T1000 (cell line): Measurements from ENCODE around the gene NOS1AP.

Experiments
- DNase-seq: peaks from one replicate; lab custom pipeline; 2025; ENCODE audit warnings: mixed read lengths; lab: John Stamatoyannopoulos, UW

The NOS1AP gene

DNA sequence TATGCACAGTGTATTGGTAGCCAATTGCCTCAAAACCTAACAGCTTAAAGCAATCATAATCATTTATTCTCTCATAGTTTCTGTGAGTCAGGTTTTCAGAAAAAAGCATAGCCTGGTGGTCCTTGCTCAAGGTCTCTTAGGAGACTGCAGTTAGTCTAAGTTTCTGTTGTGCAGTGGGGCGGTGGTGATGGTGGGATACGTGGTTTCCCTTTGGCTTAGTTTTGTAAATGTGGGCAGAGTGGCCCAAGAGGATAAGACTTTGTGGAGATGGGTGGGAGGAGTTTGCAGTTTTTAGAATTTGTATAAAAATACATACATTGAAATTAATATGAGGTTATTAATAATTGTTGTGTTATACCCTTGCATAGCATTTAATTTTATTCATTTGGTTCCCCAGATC is 68.6 kb downstream of the NOS1AP start:
- no peak for DNase-seq

GRCh38 chr1:162138599-162139181 is 69.2 kb downstream of the NOS1AP start:
- no peak for DNase-seq

DNA sequence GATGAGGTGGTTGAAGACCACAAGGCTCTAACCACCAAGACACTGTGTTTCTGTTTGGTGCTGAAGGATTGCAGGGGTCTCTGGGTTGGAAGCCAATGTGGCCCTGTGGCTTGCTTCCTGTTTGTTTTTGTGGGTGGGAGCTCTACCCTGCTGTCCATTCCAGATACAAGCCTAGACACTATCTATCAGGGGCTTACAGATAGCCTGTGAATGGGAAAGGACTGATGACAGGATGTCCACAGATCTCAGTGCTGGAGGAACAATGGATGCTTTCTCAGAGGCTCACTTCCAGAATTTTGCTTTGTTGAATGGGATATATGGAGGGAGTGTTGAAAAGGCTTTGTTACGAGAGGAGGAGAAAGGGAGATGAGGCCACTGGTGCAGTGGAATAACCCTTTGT is 69.7 kb downstream of the NOS1AP start:
- DNase-seq = no peak

DNA sequence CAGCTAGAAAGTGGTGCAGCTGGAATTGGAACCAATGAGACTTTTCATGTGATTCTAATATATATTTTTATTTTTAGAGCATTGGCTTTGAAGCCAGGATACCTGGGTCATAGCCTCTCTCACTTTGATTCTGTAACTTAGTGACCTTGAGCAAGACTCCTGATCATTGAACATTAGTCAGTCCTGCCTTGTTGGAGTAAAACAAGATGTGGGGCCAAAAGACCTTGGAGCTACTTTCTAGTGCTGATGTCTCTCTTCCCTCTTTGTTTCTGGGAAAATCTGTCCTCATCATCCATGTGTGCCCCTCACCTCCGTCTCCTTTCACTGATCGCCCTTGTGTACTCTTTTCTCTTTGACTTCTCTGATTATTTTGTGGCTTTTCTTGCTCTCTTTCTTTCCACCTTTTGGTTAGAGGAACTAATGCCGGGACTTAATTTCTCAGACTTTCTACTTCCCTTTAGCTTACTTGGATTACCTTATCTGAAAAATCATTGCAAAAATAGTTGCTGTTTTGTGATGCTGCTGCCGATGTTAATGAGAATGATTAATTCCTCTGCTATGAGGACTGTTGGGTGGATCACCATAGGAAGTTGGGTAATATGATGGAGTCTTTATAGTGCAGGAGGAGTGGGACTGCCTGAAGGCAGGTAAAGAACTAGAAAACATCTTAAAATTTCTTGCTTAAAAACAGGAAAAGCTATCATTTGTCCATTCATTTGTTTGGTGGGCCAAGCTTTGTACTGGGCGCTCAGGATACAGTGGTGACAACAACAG is 72.0 kb downstream of the NOS1AP start:
- no peak for DNase-seq

DNA sequence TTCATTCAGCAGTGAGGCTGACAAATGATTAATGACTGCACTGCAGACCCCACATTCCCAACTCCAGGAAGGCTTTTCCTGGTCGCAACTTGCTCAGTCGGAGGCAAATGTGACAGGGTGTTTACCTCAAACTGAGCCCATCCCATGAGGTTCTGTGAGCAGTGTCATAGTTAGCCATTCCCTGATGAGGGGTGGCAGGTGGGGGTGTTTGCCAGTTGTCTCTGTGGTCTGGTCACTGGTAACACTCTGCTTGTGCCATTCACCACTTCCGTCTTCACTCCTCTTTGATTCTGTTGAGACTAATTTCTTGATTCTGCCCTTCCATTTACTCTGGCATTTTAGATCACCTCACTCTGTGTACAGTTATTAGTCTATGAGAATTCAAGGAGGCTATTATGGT is 73.5 kb downstream of the NOS1AP start:
- no peak for DNase-seq

- DNase-seq = no peak
Measured at GRCh38 chr1:162144268-162144667, 74.8 kb downstream of the NOS1AP start.

DNA sequence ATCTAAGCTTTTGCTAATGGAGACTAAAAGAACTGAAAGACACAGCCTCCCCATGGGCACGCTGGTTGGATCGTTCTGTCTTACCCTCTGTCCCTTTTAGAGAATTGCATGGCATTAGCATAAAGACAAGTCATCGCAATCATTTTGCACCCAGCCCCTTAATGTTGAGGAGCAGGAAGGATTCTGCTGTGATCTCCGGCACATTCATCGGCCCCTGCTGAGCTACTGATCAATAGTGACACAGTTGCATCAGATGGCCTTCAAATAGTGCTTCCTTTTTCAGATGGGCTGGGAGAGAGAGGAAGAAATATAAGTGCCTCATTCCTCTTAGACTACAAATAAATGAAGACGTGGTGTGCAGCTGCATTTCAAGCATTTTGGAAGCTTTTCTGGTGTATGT is 75.4 kb downstream of the NOS1AP start:
- DNase-seq = no peak

DNA sequence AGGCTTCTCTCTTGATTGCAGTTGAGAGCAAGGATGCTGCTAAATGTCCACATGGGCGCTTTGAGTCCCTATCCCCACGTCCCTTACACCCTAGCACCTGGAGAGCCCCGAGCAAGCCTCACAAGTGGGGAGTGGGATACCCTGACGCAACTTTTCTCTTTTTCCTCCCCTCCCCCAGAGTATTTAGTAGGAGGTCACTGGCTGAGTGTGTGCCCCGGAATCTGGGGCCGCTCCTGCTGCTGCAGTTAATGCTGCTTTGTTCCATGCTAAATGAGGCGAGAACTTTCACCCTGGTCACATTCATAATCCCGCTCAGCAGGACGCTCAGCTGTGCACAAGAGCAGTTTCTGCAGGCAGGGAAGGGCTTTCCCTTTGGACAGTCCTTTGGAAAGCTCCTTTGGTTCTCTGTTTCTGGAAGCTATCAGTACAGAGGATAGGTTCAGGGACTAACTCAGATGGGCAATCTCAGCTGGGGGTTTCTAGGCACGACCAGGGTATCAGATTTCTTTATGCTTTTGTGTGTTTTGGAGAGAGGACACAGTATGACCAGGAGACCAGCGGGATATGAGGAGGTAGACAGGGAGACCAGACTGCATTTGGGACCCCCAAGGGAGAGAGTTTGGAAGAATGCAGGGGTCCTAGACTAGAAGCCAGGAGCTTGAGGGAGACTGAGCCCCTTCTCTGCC is 75.9 kb downstream of the NOS1AP start:
- DNase-seq = no peak

GRCh38 chr1:162145966-162146696 is 76.6 kb downstream of the NOS1AP start:
- DNase-seq = no peak

DNA sequence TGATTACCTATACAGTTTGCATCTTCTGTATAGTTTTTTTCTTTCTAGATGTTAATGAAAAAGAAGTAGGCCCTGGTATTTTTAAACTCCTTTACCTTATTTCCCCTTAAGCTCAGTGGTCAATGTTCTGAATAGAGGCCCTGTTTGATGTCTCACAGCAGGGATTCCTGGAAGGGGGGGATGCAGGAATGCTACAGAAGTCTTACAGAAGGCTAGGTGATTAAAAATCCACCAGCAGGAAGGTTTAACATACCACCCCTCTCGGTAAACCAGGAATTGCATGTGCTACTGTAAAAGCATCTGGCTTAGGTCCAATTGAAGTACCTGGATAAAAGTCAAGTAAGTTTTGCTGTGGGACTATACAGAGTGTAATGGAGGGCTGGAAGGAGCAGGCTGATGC is 78.3 kb downstream of the NOS1AP start:
- DNase-seq = no peak

- no peak for DNase-seq
Measured at GRCh38 chr1:162150112-162150511, 80.6 kb downstream of the NOS1AP start.

GRCh38 chr1:162151900-162152829 is 82.7 kb downstream of the NOS1AP start:
- DNase-seq = peak; percentile 26

DNA sequence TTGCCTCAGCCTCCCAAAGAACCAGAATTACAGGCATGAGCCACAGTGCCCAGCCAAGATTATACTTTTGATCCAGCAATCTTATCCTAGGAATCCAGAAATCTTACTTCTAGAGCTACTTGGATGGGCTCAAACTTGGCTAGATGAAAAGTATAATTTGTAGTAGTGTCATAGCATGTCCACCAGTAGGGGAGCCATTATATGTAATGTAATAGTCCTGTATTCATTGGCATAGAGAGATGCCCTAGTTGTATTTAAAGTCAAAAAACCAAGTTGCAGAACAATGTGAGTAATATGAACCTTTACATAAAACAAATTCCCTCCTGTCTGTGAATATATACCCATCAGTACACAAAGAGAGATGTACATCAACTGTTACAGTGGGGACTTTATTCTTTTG is 83.9 kb downstream of the NOS1AP start:
- no peak for DNase-seq

- DNase-seq = no peak
Measured at GRCh38 chr1:162157469-162157868, 88.0 kb downstream of the NOS1AP start.

GRCh38 chr1:162158624-162159271 is 89.3 kb downstream of the NOS1AP start:
- no peak for DNase-seq

DNA sequence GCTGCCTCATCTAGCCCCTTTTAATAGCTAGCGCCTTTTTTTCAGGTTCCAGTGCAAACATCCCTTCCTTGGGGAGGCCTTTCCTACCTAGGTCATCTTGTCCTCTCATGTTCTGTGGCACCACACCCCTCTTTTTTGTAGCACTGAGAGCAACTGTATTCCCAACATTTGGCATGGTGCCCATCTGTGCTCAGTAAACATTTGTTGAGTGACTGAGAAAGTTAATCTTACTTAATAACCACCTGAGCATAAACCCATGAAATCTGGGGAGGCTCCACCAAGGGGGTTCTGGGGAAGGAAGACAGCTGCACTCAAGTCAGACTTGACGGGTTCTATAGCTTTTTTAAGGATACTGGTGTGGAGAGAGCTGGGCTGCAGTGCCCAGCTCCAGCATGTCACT is 90.0 kb downstream of the NOS1AP start:
- DNase-seq = no peak

- no peak for DNase-seq
Measured at GRCh38 chr1:162161916-162162550, 92.5 kb downstream of the NOS1AP start.

GRCh38 chr1:162165528-162165927 is 96.0 kb downstream of the NOS1AP start:
- DNase-seq = no peak

DNA sequence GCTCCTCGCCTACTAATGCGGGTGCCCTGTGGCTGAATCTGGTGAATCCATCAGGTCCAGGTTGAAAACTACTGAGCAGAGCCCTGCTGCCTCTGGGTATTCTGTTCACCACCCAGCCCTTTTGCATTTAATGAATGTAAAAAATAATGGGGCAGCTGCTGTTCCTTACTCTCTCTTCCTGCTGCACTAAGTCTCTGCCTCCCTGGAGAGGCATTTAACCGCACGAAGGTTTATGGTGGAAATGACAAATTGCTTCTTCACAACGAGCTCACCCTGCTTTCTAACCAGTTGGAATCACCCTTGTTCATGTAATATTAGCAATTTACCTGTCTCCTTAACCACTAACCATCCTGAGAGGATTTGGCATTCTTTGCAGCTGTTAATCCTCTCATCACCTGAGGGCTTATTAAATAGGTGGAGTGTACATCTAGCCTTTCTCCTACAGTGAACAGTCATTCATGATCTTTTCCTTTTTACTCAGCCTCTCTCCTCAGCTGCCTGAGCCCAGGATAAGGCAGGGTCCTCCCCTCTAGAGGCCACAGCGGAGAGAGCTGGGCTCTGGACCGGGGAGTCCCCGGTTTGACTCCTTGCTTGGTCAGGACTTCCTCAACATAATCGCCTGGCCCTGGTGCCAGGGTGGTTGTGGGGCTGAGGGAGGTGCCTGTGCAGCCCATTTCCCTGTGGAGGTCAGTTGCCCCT is 97.6 kb downstream of the NOS1AP start:
- DNase-seq = no peak

- no peak for DNase-seq
Measured at GRCh38 chr1:162168261-162168660, 98.8 kb downstream of the NOS1AP start.
